Measurements from ENCODE around the gene MAD2L1. TPM values are rescaled to one million over a fixed set of nuclear protein-coding genes. Genes with fewer than 3 reads are reported as not detected.
"Not testable (repeated sequence)": the region's sequence is repeated elsewhere in the genome, so short reads cannot be mapped to it uniquely, and the experiment has no call there.

MAD2L1 gene
- total RNA-seq, 1 donor from 2014 or later, result 75.3 TPM

GRCh38 chr4:120078216-120078615, 11.6 kb upstream of the MAD2L1 start:
- H3K27me3 Mint-ChIP-seq, result peaks cover 7% of the 10 kb centered on the region
- H3K4me3 Mint-ChIP-seq, result no peak overlapping the region
- no peaks in the 10 kb centered on the region for H3K36me3 Mint-ChIP-seq (ENCODE audit: low read depth)
- no peak for DNase-seq
- intact Hi-C loops (cut with micrococcal nuclease), result no loop called here
- H3K4me1 Mint-ChIP-seq, result no peaks in the 10 kb centered on the region
- no peak overlapping the region for H3K27ac Mint-ChIP-seq
- no peaks in the 10 kb centered on the region for H3K9me3 Mint-ChIP-seq

- H3K4me3 Mint-ChIP-seq, result no peak overlapping the region
- peak; percentile 80 for DNase-seq
- H3K36me3 Mint-ChIP-seq (ENCODE audit: low read depth), result peaks cover 2% of the 10 kb centered on the region
- H3K9me3 Mint-ChIP-seq, result no peaks in the 10 kb centered on the region
- H3K27me3 Mint-ChIP-seq, result peaks cover 1% of the 10 kb centered on the region
- no peak overlapping the region for H3K27ac Mint-ChIP-seq
- H3K4me1 Mint-ChIP-seq, result peaks cover 23% of the 10 kb centered on the region
- intact Hi-C loops (cut with micrococcal nuclease), result loop anchor here (5.0 kb wide), 1 partner anchor 1026 kb away; no protein-coding TSS in a partner anchor
Observed at GRCh38 chr4:120071192-120071795, 4.6 kb upstream of the MAD2L1 start.

GRCh38 chr4:120070196-120070595, 3.5 kb upstream of the MAD2L1 start:
- no peak overlapping the region for H3K27ac Mint-ChIP-seq
- peaks cover 23% of the 10 kb centered on the region for H3K4me1 Mint-ChIP-seq
- H3K36me3 Mint-ChIP-seq (ENCODE audit: low read depth), result peaks cover 4% of the 10 kb centered on the region
- intact Hi-C loops (cut with micrococcal nuclease), result loop anchor here (5.0 kb wide), 1 partner anchor 1027 kb away; no protein-coding TSS in a partner anchor
- no peaks in the 10 kb centered on the region for H3K9me3 Mint-ChIP-seq
- no peak overlapping the region for H3K4me3 Mint-ChIP-seq
- DNase-seq, result no peak
- peaks cover 1% of the 10 kb centered on the region for H3K27me3 Mint-ChIP-seq

- intact Hi-C loops (cut with micrococcal nuclease), result loop anchor here (1.0 kb wide), 1 partner anchor 766 kb away; a partner anchor contains a TSS
- H3K36me3 Mint-ChIP-seq (ENCODE audit: low read depth), result peaks cover 32% of the 10 kb centered on the region
- no peak for DNase-seq
- H3K4me3 Mint-ChIP-seq, result peak overlapping the region; percentile 91
- H3K9me3 Mint-ChIP-seq, result no peaks in the 10 kb centered on the region
- H3K27me3 Mint-ChIP-seq, result no peaks in the 10 kb centered on the region
- peak overlapping the region; percentile 100 for H3K27ac Mint-ChIP-seq
- H3K4me1 Mint-ChIP-seq, result peaks cover 48% of the 10 kb centered on the region
Observed at GRCh38 chr4:120065974-120066516, 603 bp downstream of the MAD2L1 start.

GRCh38 chr4:120064887-120065286, 1.8 kb downstream of the MAD2L1 start:
- no peaks in the 10 kb centered on the region for H3K27me3 Mint-ChIP-seq
- intact Hi-C loops (cut with micrococcal nuclease), result loop anchor here (5.0 kb wide), 1 partner anchor 1773 kb away; no protein-coding TSS in a partner anchor
- H3K4me1 Mint-ChIP-seq, result peaks cover 48% of the 10 kb centered on the region
- peak overlapping the region; percentile 91 for H3K4me3 Mint-ChIP-seq
- H3K27ac Mint-ChIP-seq, result peak overlapping the region; percentile 55
- no peaks in the 10 kb centered on the region for H3K9me3 Mint-ChIP-seq
- no peak for DNase-seq
- H3K36me3 Mint-ChIP-seq (ENCODE audit: low read depth), result peaks cover 39% of the 10 kb centered on the region

GRCh38 chr4:120063711-120064110, 2.9 kb downstream of the MAD2L1 start:
- DNase-seq, H3K9me3 Mint-ChIP-seq, H3K27me3 Mint-ChIP-seq, H3K27ac Mint-ChIP-seq: not testable (repeated sequence)
- H3K4me3 Mint-ChIP-seq, result peak overlapping the region; percentile 28
- intact Hi-C loops (cut with micrococcal nuclease), result loop anchor here (5.0 kb wide), 1 partner anchor 1771 kb away; no protein-coding TSS in a partner anchor
- H3K36me3 Mint-ChIP-seq (ENCODE audit: low read depth), result peaks cover 47% of the 10 kb centered on the region
- peaks cover 41% of the 10 kb centered on the region for H3K4me1 Mint-ChIP-seq

GRCh38 chr4:120062663-120063195, 3.9 kb downstream of the MAD2L1 start:
- Mint-ChIP-seq H3K9me3 (no peaks in the 10 kb centered on the region), H3K4me1 (peaks cover 32% of the 10 kb centered on the region), H3K27me3 (no peaks in the 10 kb centered on the region), H3K4me3 (peak overlapping the region; percentile 5), H3K36me3 (ENCODE audit: low read depth) (peaks cover 51% of the 10 kb centered on the region), H3K27ac (peak overlapping the region; percentile 35)
- DNase-seq, result no peak
- intact Hi-C loops (cut with micrococcal nuclease), result loop anchor here (5.0 kb wide), 1 partner anchor 1770 kb away; no protein-coding TSS in a partner anchor

- no peak for DNase-seq
- Mint-ChIP-seq H3K36me3 (ENCODE audit: low read depth) (peaks cover 43% of the 10 kb centered on the region), H3K4me1 (peaks cover 23% of the 10 kb centered on the region), H3K9me3 (no peaks in the 10 kb centered on the region), H3K27me3 (no peaks in the 10 kb centered on the region), H3K4me3 (no peak overlapping the region), H3K27ac (no peak overlapping the region)
- intact Hi-C loops (cut with micrococcal nuclease), result no loop called here
Observed at GRCh38 chr4:120059036-120059435, 7.6 kb downstream of the MAD2L1 start.

GRCh38 chr4:120057416-120057815, 9.2 kb downstream of the MAD2L1 start:
- peaks cover 13% of the 10 kb centered on the region for H3K4me1 Mint-ChIP-seq
- no peak overlapping the region for H3K27ac Mint-ChIP-seq
- DNase-seq, result no peak
- intact Hi-C loops (cut with micrococcal nuclease), result no loop called here
- H3K4me3 Mint-ChIP-seq, result no peak overlapping the region
- H3K9me3 Mint-ChIP-seq, result no peaks in the 10 kb centered on the region
- H3K27me3 Mint-ChIP-seq, result no peaks in the 10 kb centered on the region
- peaks cover 30% of the 10 kb centered on the region for H3K36me3 Mint-ChIP-seq (ENCODE audit: low read depth)

GRCh38 chr4:120056246-120056645, 10.4 kb downstream of the MAD2L1 start:
- Mint-ChIP-seq H3K4me3 (no peak overlapping the region), H3K27ac (no peak overlapping the region), H3K27me3 (no peaks in the 10 kb centered on the region), H3K36me3 (ENCODE audit: low read depth) (peaks cover 23% of the 10 kb centered on the region), H3K4me1 (peaks cover 7% of the 10 kb centered on the region), H3K9me3 (no peaks in the 10 kb centered on the region)
- DNase-seq, result no peak
- intact Hi-C loops (cut with micrococcal nuclease), result no loop called here

GRCh38 chr4:120055795-120056194, 10.9 kb downstream of the MAD2L1 start:
- Mint-ChIP-seq H3K4me3 (no peak overlapping the region), H3K36me3 (ENCODE audit: low read depth) (peaks cover 21% of the 10 kb centered on the region), H3K27ac (no peak overlapping the region), H3K4me1 (peaks cover 7% of the 10 kb centered on the region), H3K9me3 (no peaks in the 10 kb centered on the region), H3K27me3 (no peaks in the 10 kb centered on the region)
- intact Hi-C loops (cut with micrococcal nuclease), result no loop called here
- no peak for DNase-seq

- H3K9me3 Mint-ChIP-seq, result no peaks in the 10 kb centered on the region
- H3K4me3 Mint-ChIP-seq, result no peak overlapping the region
- DNase-seq, result no peak
- intact Hi-C loops (cut with micrococcal nuclease), result no loop called here
- no peaks in the 10 kb centered on the region for H3K27me3 Mint-ChIP-seq
- H3K27ac Mint-ChIP-seq, result no peak overlapping the region
- H3K4me1 Mint-ChIP-seq, result peaks cover 7% of the 10 kb centered on the region
- peaks cover 19% of the 10 kb centered on the region for H3K36me3 Mint-ChIP-seq (ENCODE audit: low read depth)
Observed at GRCh38 chr4:120055162-120055561, 11.5 kb downstream of the MAD2L1 start.

- H3K4me3 Mint-ChIP-seq, result no peak overlapping the region
- H3K27ac Mint-ChIP-seq, result no peak overlapping the region
- DNase-seq, result no peak
- H3K36me3 Mint-ChIP-seq (ENCODE audit: low read depth), result peaks cover 8% of the 10 kb centered on the region
- no peaks in the 10 kb centered on the region for H3K9me3 Mint-ChIP-seq
- intact Hi-C loops (cut with micrococcal nuclease), result loop anchor here (5.0 kb wide), 1 partner anchor 497 kb away; no protein-coding TSS in a partner anchor
- no peaks in the 10 kb centered on the region for H3K27me3 Mint-ChIP-seq
- peaks cover 4% of the 10 kb centered on the region for H3K4me1 Mint-ChIP-seq
Observed at GRCh38 chr4:120053911-120054310, 12.7 kb downstream of the MAD2L1 start.

GRCh38 chr4:120052856-120053255, 13.8 kb downstream of the MAD2L1 start:
- no peaks in the 10 kb centered on the region for H3K27me3 Mint-ChIP-seq
- no peaks in the 10 kb centered on the region for H3K9me3 Mint-ChIP-seq
- no peak for DNase-seq
- H3K27ac Mint-ChIP-seq, result no peak overlapping the region
- H3K4me1 Mint-ChIP-seq, result peaks cover 4% of the 10 kb centered on the region
- intact Hi-C loops (cut with micrococcal nuclease), result loop anchor here (5.0 kb wide), 1 partner anchor 496 kb away; no protein-coding TSS in a partner anchor
- H3K36me3 Mint-ChIP-seq (ENCODE audit: low read depth), result peaks cover 2% of the 10 kb centered on the region
- no peak overlapping the region for H3K4me3 Mint-ChIP-seq
